Fibroblast of lung (primary cell): ENCODE results near the gene PPL. TPM values are rescaled to one million over a fixed set of nuclear protein-coding genes. Genes with fewer than 3 reads are reported as not detected.

ENCODE experiments used
- DNase-seq, 2 donors: peaks; one replicate each; pipeline versions ENCODE4 v3.0.0 to v3.0.0-alpha.2; 2010; ENCODE audit warnings: low read depth in 2 of 2
- H2AFZ ChIP-seq: 2 replicates; pipeline ENCODE4 v1.5.1; 2012; ENCODE audit warnings: low read length, control low read depth, inconsistent platforms
- H3K27ac ChIP-seq: 2 replicates; pipeline ENCODE4 v1.5.1; 2011; ENCODE audit warnings: low read length, control low read depth; ENCODE audit not compliant: insufficient read depth
- H3K27me3 ChIP-seq: 2 replicates; pipeline ENCODE4 v1.5.1; 2011; ENCODE audit warnings: mild to moderate bottlenecking, low read length; ENCODE audit not compliant: control insufficient read depth, insufficient read depth
- H3K36me3 ChIP-seq: 2 replicates; pipeline ENCODE4 v1.5.1; 2011; ENCODE audit warnings: low read length; ENCODE audit not compliant: control insufficient read depth, insufficient read depth
- H3K4me1 ChIP-seq: 2 replicates; pipeline ENCODE4 v1.5.1; 2011; ENCODE audit warnings: low read length; ENCODE audit not compliant: control insufficient read depth, insufficient read depth; ENCODE audit errors: extremely low read depth
- H3K4me2 ChIP-seq: 2 replicates; pipeline ENCODE4 v1.5.1; 2011; ENCODE audit warnings: low read length, control low read depth; ENCODE audit not compliant: insufficient read depth; ENCODE audit errors: extremely low read depth
- H3K4me3 ChIP-seq, 4 experiments: fragments of 200-600 bp in 1 of 4; sonication (generic) in 1 of 4; replicated peaks in 1 of 4; 2 replicates each; pipeline ENCODE4 v1.5.1; 2011 to 2016; ENCODE audit warnings: low read length in 4 of 4, low read depth in 3 of 4, mild to moderate bottlenecking in 3 of 4, control low read depth in 2 of 4, inconsistent platforms in 1 of 4, mixed read lengths in 1 of 4; ENCODE audit not compliant: insufficient read depth in 1 of 4; ENCODE audit errors: control extremely low read depth in 1 of 4
- H3K79me2 ChIP-seq: 2 replicates; pipeline ENCODE4 v1.5.1; 2012; ENCODE audit warnings: mild to moderate bottlenecking, low read length, inconsistent platforms; ENCODE audit not compliant: control insufficient read depth, insufficient read depth
- H3K9ac ChIP-seq: 2 replicates; pipeline ENCODE4 v1.5.1; 2011; ENCODE audit warnings: mild to moderate bottlenecking, low read length, control low read depth; ENCODE audit not compliant: insufficient read depth
- H3K9me3 ChIP-seq: 2 replicates; pipeline ENCODE4 v1.5.1; 2012; ENCODE audit warnings: low read depth, low read length; ENCODE audit not compliant: control insufficient read depth, insufficient read depth
- H4K20me1 ChIP-seq: 2 replicates; pipeline ENCODE4 v1.5.1; 2011; ENCODE audit warnings: low read length; ENCODE audit not compliant: control insufficient read depth, insufficient read depth; ENCODE audit errors: extremely low read depth
- EZH2 ChIP-seq: IDR thresholded peaks from 2 replicates; pipeline ENCODE4 v1.5.1; 2012; ENCODE audit warnings: low read length, control low read depth, mild to moderate bottlenecking; ENCODE audit errors: missing control alignments
- polyA plus RNA-seq, 2 donors: library from polyadenylated mRNA; depleted of rRNA in 1 of 2; stranded (reverse) in 1 of 2; unstranded in 1 of 2; fragments of >200 nt; gene quantifications; 2 replicates each; pipeline ENCODE4 v1.2.1, GENCODE V29; 2011 to 2012; ENCODE audit warnings: missing spikeins in 1 of 2
- total RNA-seq: library from RNA; depleted of rRNA; stranded (reverse); fragments of >200 nt; gene quantifications from 2 replicates; pipeline ENCODE4 v1.2.1, GENCODE V29; 2014
- TF ChIP-seq, protein P1 (sequence below), 2 donors: IDR thresholded peaks in 1 of 2; conservative IDR thresholded peaks in 1 of 2; 1 replicate in 1 of 2; 2 replicates in 1 of 2; pipeline ENCODE4 v1.5.1; 2011 to 2012; ENCODE audit warnings: low read length in 2 of 2, control low read depth in 1 of 2, inconsistent platforms in 1 of 2, low read depth in 1 of 2, mild to moderate bottlenecking in 1 of 2

PPL gene
- total and polyA plus RNA-seq, 2 donors (not counting 1 experiment from before 2014, with no cell fraction given) = 5.0 to 50.5 TPM

- H3K4me1 ChIP-seq = no peaks in the 10 kb centered on the region
- H3K27ac ChIP-seq = no peak overlapping the region
- TF ChIP-seq EZH2 = no peak
- TF ChIP-seq, protein P1, sequence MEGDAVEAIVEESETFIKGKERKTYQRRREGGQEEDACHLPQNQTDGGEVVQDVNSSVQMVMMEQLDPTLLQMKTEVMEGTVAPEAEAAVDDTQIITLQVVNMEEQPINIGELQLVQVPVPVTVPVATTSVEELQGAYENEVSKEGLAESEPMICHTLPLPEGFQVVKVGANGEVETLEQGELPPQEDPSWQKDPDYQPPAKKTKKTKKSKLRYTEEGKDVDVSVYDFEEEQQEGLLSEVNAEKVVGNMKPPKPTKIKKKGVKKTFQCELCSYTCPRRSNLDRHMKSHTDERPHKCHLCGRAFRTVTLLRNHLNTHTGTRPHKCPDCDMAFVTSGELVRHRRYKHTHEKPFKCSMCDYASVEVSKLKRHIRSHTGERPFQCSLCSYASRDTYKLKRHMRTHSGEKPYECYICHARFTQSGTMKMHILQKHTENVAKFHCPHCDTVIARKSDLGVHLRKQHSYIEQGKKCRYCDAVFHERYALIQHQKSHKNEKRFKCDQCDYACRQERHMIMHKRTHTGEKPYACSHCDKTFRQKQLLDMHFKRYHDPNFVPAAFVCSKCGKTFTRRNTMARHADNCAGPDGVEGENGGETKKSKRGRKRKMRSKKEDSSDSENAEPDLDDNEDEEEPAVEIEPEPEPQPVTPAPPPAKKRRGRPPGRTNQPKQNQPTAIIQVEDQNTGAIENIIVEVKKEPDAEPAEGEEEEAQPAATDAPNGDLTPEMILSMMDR (conservative IDR thresholded peaks at IDR 0.05 in 1 of 2, IDR thresholded peaks at IDR 0.05 in 1 of 2; ENCODE audit: low read depth in 1 of 2, low read length in 2 of 2) = no peak
- no peak for DNase-seq
- H3K79me2 ChIP-seq = no peaks in the 10 kb centered on the region
- no peaks in the 10 kb centered on the region for H3K36me3 ChIP-seq
- H3K4me3 ChIP-seq = no peak overlapping the region
- no peak overlapping the region for H2AFZ ChIP-seq
- H3K9me3 ChIP-seq = no peaks in the 10 kb centered on the region
- peaks cover 3% of the 10 kb centered on the region for H3K27me3 ChIP-seq
- no peak overlapping the region for H3K4me2 ChIP-seq
- H3K9ac ChIP-seq = no peak overlapping the region
- H4K20me1 ChIP-seq = no peaks in the 10 kb centered on the region
Measured at GRCh38 chr16:4979736-4980660, 43.0 kb upstream of the PPL start.

- Histone ChIP-seq H3K9ac (no peak overlapping the region), H3K4me1 (no peaks in the 10 kb centered on the region), H3K4me3 (no peak overlapping the region), H2AFZ (no peak overlapping the region), H3K79me2 (no peaks in the 10 kb centered on the region), H3K27me3 (peaks cover 3% of the 10 kb centered on the region), H3K36me3 (no peaks in the 10 kb centered on the region), H3K4me2 (no peak overlapping the region), H3K27ac (no peak overlapping the region), H3K9me3 (no peaks in the 10 kb centered on the region), H4K20me1 (no peaks in the 10 kb centered on the region)
- TF ChIP-seq EZH2 = no peak
- TF ChIP-seq, protein P1 (conservative IDR thresholded peaks at IDR 0.05 in 1 of 2, IDR thresholded peaks at IDR 0.05 in 1 of 2; ENCODE audit: low read depth in 1 of 2, low read length in 2 of 2) = no peak
- no peak for DNase-seq
Measured at GRCh38 chr16:4979164-4979563, 42.2 kb upstream of the PPL start.

- no peaks in the 10 kb centered on the region for H3K79me2 ChIP-seq
- H4K20me1 ChIP-seq = no peaks in the 10 kb centered on the region
- H3K9ac ChIP-seq = no peak overlapping the region
- TF ChIP-seq, protein P1 (conservative IDR thresholded peaks at IDR 0.05 in 1 of 2, IDR thresholded peaks at IDR 0.05 in 1 of 2; ENCODE audit: low read depth in 1 of 2, low read length in 2 of 2) = no peak
- no peak for TF ChIP-seq EZH2
- no peak overlapping the region for H3K4me2 ChIP-seq
- no peak overlapping the region for H2AFZ ChIP-seq
- no peaks in the 10 kb centered on the region for H3K4me1 ChIP-seq
- no peak overlapping the region for H3K27ac ChIP-seq
- H3K36me3 ChIP-seq = no peaks in the 10 kb centered on the region
- no peak for DNase-seq
- no peaks in the 10 kb centered on the region for H3K9me3 ChIP-seq
- no peak overlapping the region for H3K4me3 ChIP-seq
- peaks cover under 1% of the 10 kb centered on the region for H3K27me3 ChIP-seq
Measured at GRCh38 chr16:4976611-4977145, 39.7 kb upstream of the PPL start.
